H1 (cell line): ENCODE data around the gene AMPD3. TPM values are rescaled to one million over a fixed set of nuclear protein-coding genes. Genes with fewer than 3 reads are reported as not detected.

ENCODE experiments used
- CHD7 ChIP-seq: fragments of 300-600 bp; sonication (generic); IDR thresholded peaks from 2 replicates; pipeline ENCODE4 v1.7.1; 2012; ENCODE audit warnings: low read length, moderate library complexity, mild to moderate bottlenecking, inconsistent platforms; ENCODE audit not compliant: insufficient replicate concordance
- MAFK ChIP-seq: IDR thresholded peaks from 2 replicates; pipeline ENCODE4 v1.6.1; 2012; ENCODE audit warnings: low read depth, mild to moderate bottlenecking, improper control_type of control experiment, low read length
- POLR2AphosphoS5 ChIP-seq: IDR thresholded peaks from 2 replicates; pipeline ENCODE4 v1.6.1; 2011; ENCODE audit warnings: low read depth, low read length
- TAF1 ChIP-seq: IDR thresholded peaks from 2 replicates; pipeline ENCODE4 v1.6.1; 2011; ENCODE audit warnings: mild to moderate bottlenecking, low read depth, low read length
- TBP ChIP-seq: IDR thresholded peaks from 2 replicates; pipeline ENCODE4 v1.6.1; 2011; ENCODE audit warnings: low read depth, low read length, improper control_type of control experiment
- YY1 ChIP-seq: IDR thresholded peaks from 2 replicates; pipeline ENCODE4 v1.6.1; 2011; ENCODE audit warnings: low read depth, mild to moderate bottlenecking, low read length
- ZNF274 ChIP-seq: IDR thresholded peaks from 2 replicates; pipeline ENCODE4 v1.7.0; 2012; ENCODE audit warnings: low read length, borderline replicate concordance; ENCODE audit errors: extremely low read depth
- polyA plus RNA-seq, 7 experiments: library from polyadenylated mRNA; depleted of rRNA in 3 of 7; stranded (reverse) in 5 of 7; unstranded in 2 of 7; fragments of >200 nt in 5 of 7; fragments of 200-250 nt in 2 of 7; gene quantifications; 1 replicate in 5 of 7; 2 replicates in 1 of 7; 4 replicates in 1 of 7; pipeline versions ENCODE4 v1.2.1 to v1.2.3, GENCODE V29; 2011 to 2013; ENCODE audit warnings: missing spikeins in 2 of 7, mixed read lengths in 2 of 7
- total RNA-seq: library from RNA; stranded (reverse); fragmentation: NEBNext Ultra II Directional; extraction: Animal tissue kit (Norgen Biotek cat#: 25700); gene quantifications from 2 replicates; pipeline ENCODE4 v1.2.1, GENCODE V29; 2021

AMPD3 gene
- total and polyA plus RNA-seq, 2 of the 8 experiments (the other 6 are each of a cell fraction or from before 2014, with no cell fraction given) = 4.0 to 6.3 TPM

GRCh38 chr11:10452211-10452767, 2.8 kb upstream of the AMPD3 start (continued):
- TF ChIP-seq CHD7 = no peak
- TF ChIP-seq MAFK = no peak
- no peak for TF ChIP-seq ZNF274
- TF ChIP-seq YY1 = no peak
- no peak for TF ChIP-seq TBP
- TF ChIP-seq POLR2AphosphoS5 = no peak
- TF ChIP-seq TAF1 = no peak
